Hepatocyte (in vitro differentiated cells): ENCODE data around the gene RPGRIP1L.

ENCODE experiments used
- EZH2 ChIP-seq: fragments of 200-600 bp; sonication (generic); IDR thresholded peaks from 2 replicates; pipeline ENCODE4 v1.6.1; 2016; ENCODE audit warnings: antibody characterized with exemption, mild to moderate bottlenecking, borderline replicate concordance
- EZH2phosphoT487 ChIP-seq: fragments of 200-600 bp; sonication (generic); IDR thresholded peaks from one replicate; pipeline ENCODE4 v1.6.1; 2018; ENCODE audit warnings: antibody characterized with exemption, mild to moderate bottlenecking, low read depth, moderate library complexity; ENCODE audit not compliant: unreplicated experiment, severe bottlenecking
- TF ChIP-seq, protein P1 (sequence below): fragments of 200-600 bp; sonication (generic); IDR thresholded peaks from 2 replicates; pipeline ENCODE4 v1.5.1; 2016; ENCODE audit warnings: antibody characterized with exemption, mild to moderate bottlenecking; ENCODE audit not compliant: poor library complexity

DNA sequence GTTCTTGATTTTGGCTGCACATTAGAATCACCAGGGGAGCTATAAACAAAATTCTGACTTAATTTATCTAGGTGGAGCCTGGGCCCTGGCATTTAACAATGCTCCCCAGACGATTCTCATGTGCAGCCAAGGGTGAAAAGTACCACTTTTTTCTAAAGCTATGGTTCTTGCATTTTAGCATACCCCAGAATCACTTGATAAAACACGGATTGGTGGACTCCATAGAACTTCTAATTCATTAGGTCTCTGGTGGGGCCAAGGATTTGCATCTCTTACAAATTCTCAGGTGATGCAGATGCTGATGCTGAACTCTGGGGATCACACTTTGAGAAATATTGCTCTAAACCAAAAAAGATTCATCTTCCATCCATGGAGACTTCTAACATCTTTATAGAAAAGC lies 74.5 kb downstream of the RPGRIP1L start:
- TF ChIP-seq, protein P1, sequence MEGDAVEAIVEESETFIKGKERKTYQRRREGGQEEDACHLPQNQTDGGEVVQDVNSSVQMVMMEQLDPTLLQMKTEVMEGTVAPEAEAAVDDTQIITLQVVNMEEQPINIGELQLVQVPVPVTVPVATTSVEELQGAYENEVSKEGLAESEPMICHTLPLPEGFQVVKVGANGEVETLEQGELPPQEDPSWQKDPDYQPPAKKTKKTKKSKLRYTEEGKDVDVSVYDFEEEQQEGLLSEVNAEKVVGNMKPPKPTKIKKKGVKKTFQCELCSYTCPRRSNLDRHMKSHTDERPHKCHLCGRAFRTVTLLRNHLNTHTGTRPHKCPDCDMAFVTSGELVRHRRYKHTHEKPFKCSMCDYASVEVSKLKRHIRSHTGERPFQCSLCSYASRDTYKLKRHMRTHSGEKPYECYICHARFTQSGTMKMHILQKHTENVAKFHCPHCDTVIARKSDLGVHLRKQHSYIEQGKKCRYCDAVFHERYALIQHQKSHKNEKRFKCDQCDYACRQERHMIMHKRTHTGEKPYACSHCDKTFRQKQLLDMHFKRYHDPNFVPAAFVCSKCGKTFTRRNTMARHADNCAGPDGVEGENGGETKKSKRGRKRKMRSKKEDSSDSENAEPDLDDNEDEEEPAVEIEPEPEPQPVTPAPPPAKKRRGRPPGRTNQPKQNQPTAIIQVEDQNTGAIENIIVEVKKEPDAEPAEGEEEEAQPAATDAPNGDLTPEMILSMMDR, result no peak
- TF ChIP-seq EZH2phosphoT487 (no peak), EZH2 (no peak)
